HepG2 (cell line): ENCODE data around the gene PLEKHA6. TPM values are rescaled to one million over a fixed set of nuclear protein-coding genes. Genes with fewer than 3 reads are reported as not detected.

Source experiments
- CEBPB ChIP-seq: IDR thresholded peaks from 2 replicates; pipeline ENCODE4 v1.6.1; 2011; ENCODE audit warnings: low read depth, low read length, improper control_type of control experiment, borderline replicate concordance
- HHEX ChIP-seq: IDR thresholded peaks from 2 replicates; pipeline ENCODE4 v1.6.1; 2016; ENCODE audit warnings: control low read depth
- HNRNPH1 ChIP-seq: fragments of 200-400 bp; formaldehyde crosslinking; optimal IDR thresholded peaks from 2 replicates; pipeline ENCODE3; 2017; ENCODE audit warnings: mild to moderate bottlenecking, low read depth, low read length
- KMT2B ChIP-seq: IDR thresholded peaks from 2 replicates; pipeline ENCODE4 v1.6.1; 2016; ENCODE audit warnings: missing genetic modification reagents, missing compliant biosample characterization
- PBX3 ChIP-seq: sonication (generic); formaldehyde crosslinking; IDR thresholded peaks from 2 replicates; pipeline ENCODE4 v1.8.1; 2023; ENCODE audit warnings: missing genetic modification reagents, inconsistent platforms, borderline replicate concordance
- RORA ChIP-seq: sonication (generic); formaldehyde crosslinking; IDR thresholded peaks from 2 replicates; pipeline ENCODE4 v1.5.0; 2020; ENCODE audit warnings: mild to moderate bottlenecking, missing genetic modification reagents, moderate library complexity
- ZFX ChIP-seq: sonication (generic); formaldehyde crosslinking; IDR thresholded peaks from 2 replicates; pipeline ENCODE4 v1.4.0; 2020; ENCODE audit warnings: mild to moderate bottlenecking, low read depth, missing genetic modification reagents, moderate library complexity
- ZNF180 ChIP-seq: sonication (generic); formaldehyde crosslinking; IDR thresholded peaks from 2 replicates; pipeline ENCODE4 v1.4.0; 2020; ENCODE audit warnings: low read depth, missing genetic modification reagents, borderline replicate concordance
- ZNF205 ChIP-seq: IDR thresholded peaks from 2 replicates; pipeline ENCODE4 v1.6.1; 2018; ENCODE audit warnings: missing biosample characterization, missing genetic modification reagents
- ZNF234 ChIP-seq: sonication (generic); formaldehyde crosslinking; conservative IDR thresholded peaks from 2 replicates; pipeline ENCODE4 v1.5.1; 2020; ENCODE audit warnings: mild to moderate bottlenecking, missing genetic modification reagents
- ZNF260 ChIP-seq: sonication (generic); formaldehyde crosslinking; IDR thresholded peaks from 2 replicates; pipeline ENCODE4 v1.4.0; 2020; ENCODE audit warnings: missing genetic modification reagents, low read depth, mild to moderate bottlenecking, borderline replicate concordance
- ZNF326 ChIP-seq: sonication (generic); formaldehyde crosslinking; IDR thresholded peaks from 2 replicates; pipeline ENCODE4 v1.4.0; 2020; ENCODE audit warnings: missing genetic modification reagents, borderline replicate concordance
- ZNF44 ChIP-seq: sonication (generic); formaldehyde crosslinking; IDR thresholded peaks from 2 replicates; pipeline ENCODE4 v1.5.1; 2020; ENCODE audit warnings: mild to moderate bottlenecking, missing genetic modification reagents
- ZNF652 ChIP-seq: IDR thresholded peaks from 2 replicates; pipeline ENCODE4 v1.6.1; 2016; ENCODE audit warnings: low read depth, borderline replicate concordance
- ZNF678 ChIP-seq: sonication (generic); formaldehyde crosslinking; IDR thresholded peaks from 2 replicates; pipeline ENCODE4 v1.4.0; 2020; ENCODE audit warnings: mild to moderate bottlenecking, missing genetic modification reagents
- ZNF781 ChIP-seq: sonication (generic); formaldehyde crosslinking; IDR thresholded peaks from 2 replicates; pipeline ENCODE4 v1.5.1; 2020; ENCODE audit warnings: borderline replicate concordance, mild to moderate bottlenecking, missing genetic modification reagents; ENCODE audit errors: not compliant biosample characterization
- ZNF790 ChIP-seq: sonication (generic); formaldehyde crosslinking; IDR thresholded peaks from 2 replicates; pipeline ENCODE4 v1.8.0; 2022; ENCODE audit warnings: missing genetic modification reagents, mild to moderate bottlenecking, borderline replicate concordance
- polyA plus RNA-seq, 8 experiments: library from polyadenylated mRNA; depleted of rRNA in 3 of 8; stranded (reverse) in 7 of 8; unstranded in 1 of 8; fragments of >200 nt; fragmentation: Illumina TruSeq in 4 of 8; extraction: Trizol in 4 of 8; gene quantifications; 2 replicates each; pipeline versions ENCODE4 v1.2.1 to v1.2.3, GENCODE V29; 2011 to 2016; ENCODE audit warnings: low read depth in 4 of 8, missing spikeins in 1 of 8, mixed read lengths in 1 of 8; ENCODE audit not compliant: insufficient read depth in 1 of 8
- total RNA-seq, 5 experiments: library from RNA; depleted of rRNA; stranded (reverse); fragments of >200 nt; fragmentation: Illumina TruSeq; extraction: Trizol; gene quantifications; 2 replicates each; pipeline ENCODE4 v1.2.3, GENCODE V29; 2016; ENCODE audit warnings: low read depth in 1 of 5
- TF ChIP-seq, protein P1 (sequence below): sonication (generic); formaldehyde crosslinking; conservative IDR thresholded peaks from 2 replicates; pipeline ENCODE4 v1.8.1; 2023; ENCODE audit warnings: missing genetic modification reagents
- TF ChIP-seq, protein P2 (sequence below): sonication (generic); formaldehyde crosslinking; IDR thresholded peaks from 2 replicates; pipeline ENCODE4 v1.4.0; 2020; ENCODE audit warnings: low read depth, missing genetic modification reagents
- TF ChIP-seq, protein P3 (sequence below): sonication (generic); formaldehyde crosslinking; IDR thresholded peaks from 2 replicates; pipeline ENCODE4 v1.9.0; 2021; ENCODE audit warnings: missing genetic modification reagents, borderline replicate concordance

PLEKHA6 gene
- total and polyA plus RNA-seq, 2 of the 13 experiments (the other 11 are each of a cell fraction or from before 2014, with no cell fraction given), result 5.3 to 11.4 TPM

GRCh38 chr1:204377800-204378668, 18.3 kb upstream of the PLEKHA6 start (continued):
- TF ChIP-seq KMT2B (CRISPR knock-in tag) (peak; percentile 64), HHEX (no peak), ZNF260 (no peak), RORA (CRISPR knock-in tag) (no peak), ZNF180 (CRISPR knock-in tag) (no peak), ZNF234 (CRISPR knock-in tag) (no peak), PBX3 (CRISPR knock-in tag) (no peak), ZNF326 (CRISPR knock-in tag) (no peak), ZNF205 (CRISPR knock-in tag) (0 out of 2 replicates have a peak, but pooled peaks have one; percentile 34), ZNF790 (CRISPR knock-in tag) (no peak), ZFX (CRISPR knock-in tag) (peak; percentile 35; the same call in 1 of the 2 replicates), CEBPB (no peak), HNRNPH1 (no peak), ZNF678 (CRISPR knock-in tag) (no peak), ZNF44 (no peak), ZNF652 (peak; percentile 6; the same call in 1 of the 2 replicates), ZNF781 (CRISPR knock-in tag) (no peak)
- TF ChIP-seq, protein P1, sequence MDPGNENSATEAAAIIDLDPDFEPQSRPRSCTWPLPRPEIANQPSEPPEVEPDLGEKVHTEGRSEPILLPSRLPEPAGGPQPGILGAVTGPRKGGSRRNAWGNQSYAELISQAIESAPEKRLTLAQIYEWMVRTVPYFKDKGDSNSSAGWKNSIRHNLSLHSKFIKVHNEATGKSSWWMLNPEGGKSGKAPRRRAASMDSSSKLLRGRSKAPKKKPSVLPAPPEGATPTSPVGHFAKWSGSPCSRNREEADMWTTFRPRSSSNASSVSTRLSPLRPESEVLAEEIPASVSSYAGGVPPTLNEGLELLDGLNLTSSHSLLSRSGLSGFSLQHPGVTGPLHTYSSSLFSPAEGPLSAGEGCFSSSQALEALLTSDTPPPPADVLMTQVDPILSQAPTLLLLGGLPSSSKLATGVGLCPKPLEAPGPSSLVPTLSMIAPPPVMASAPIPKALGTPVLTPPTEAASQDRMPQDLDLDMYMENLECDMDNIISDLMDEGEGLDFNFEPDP (CRISPR knock-in tag), result peak; percentile 70; the same call in 1 of the 2 replicates
- TF ChIP-seq, protein P2, sequence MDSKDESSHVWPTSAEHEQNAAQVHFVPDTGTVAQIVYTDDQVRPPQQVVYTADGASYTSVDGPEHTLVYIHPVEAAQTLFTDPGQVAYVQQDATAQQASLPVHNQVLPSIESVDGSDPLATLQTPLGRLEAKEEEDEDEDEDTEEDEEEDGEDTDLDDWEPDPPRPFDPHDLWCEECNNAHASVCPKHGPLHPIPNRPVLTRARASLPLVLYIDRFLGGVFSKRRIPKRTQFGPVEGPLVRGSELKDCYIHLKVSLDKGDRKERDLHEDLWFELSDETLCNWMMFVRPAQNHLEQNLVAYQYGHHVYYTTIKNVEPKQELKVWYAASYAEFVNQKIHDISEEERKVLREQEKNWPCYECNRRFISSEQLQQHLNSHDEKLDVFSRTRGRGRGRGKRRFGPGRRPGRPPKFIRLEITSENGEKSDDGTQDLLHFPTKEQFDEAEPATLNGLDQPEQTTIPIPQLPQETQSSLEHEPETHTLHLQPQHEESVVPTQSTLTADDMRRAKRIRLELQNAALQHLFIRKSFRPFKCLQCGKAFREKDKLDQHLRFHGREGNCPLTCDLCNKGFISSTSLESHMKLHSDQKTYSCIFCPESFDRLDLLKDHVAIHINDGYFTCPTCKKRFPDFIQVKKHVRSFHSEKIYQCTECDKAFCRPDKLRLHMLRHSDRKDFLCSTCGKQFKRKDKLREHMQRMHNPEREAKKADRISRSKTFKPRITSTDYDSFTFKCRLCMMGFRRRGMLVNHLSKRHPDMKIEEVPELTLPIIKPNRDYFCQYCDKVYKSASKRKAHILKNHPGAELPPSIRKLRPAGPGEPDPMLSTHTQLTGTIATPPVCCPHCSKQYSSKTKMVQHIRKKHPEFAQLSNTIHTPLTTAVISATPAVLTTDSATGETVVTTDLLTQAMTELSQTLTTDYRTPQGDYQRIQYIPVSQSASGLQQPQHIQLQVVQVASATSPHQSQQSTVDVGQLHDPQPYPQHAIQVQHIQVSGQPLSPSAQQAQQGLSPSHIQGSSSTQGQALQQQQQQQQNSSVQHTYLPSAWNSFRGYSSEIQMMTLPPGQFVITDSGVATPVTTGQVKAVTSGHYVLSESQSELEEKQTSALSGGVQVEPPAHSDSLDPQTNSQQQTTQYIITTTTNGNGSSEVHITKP (CRISPR knock-in tag), result no peak; the same call in 1 of the 2 replicates
- TF ChIP-seq, protein P3, sequence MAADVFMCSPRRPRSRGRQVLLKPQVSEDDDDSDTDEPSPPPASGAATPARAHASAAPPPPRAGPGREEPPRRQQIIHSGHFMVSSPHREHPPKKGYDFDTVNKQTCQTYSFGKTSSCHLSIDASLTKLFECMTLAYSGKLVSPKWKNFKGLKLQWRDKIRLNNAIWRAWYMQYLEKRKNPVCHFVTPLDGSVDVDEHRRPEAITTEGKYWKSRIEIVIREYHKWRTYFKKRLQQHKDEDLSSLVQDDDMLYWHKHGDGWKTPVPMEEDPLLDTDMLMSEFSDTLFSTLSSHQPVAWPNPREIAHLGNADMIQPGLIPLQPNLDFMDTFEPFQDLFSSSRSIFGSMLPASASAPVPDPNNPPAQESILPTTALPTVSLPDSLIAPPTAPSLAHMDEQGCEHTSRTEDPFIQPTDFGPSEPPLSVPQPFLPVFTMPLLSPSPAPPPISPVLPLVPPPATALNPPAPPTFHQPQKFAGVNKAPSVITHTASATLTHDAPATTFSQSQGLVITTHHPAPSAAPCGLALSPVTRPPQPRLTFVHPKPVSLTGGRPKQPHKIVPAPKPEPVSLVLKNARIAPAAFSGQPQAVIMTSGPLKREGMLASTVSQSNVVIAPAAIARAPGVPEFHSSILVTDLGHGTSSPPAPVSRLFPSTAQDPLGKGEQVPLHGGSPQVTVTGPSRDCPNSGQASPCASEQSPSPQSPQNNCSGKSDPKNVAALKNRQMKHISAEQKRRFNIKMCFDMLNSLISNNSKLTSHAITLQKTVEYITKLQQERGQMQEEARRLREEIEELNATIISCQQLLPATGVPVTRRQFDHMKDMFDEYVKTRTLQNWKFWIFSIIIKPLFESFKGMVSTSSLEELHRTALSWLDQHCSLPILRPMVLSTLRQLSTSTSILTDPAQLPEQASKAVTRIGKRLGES (CRISPR knock-in tag), result no peak
